SJSA1 (cell line): ENCODE measurements around the gene CXCL1. TPM values are rescaled to one million over a fixed set of nuclear protein-coding genes. Genes with fewer than 3 reads are reported as not detected.
A peak's percentile ranks its signal among the peaks of the same experiment; 100 is the strongest.
"Not testable (repeated sequence)": the region's sequence is repeated elsewhere in the genome, so short reads cannot be mapped to it uniquely, and the experiment has no call there.

Experiments
- DNase-seq, 2 experiments: peaks; one replicate each; pipeline ENCODE4 v3.0.0-alpha.2; 2015 to 2020; ENCODE audit warnings: low spot score in 2 of 2, low read depth in 1 of 2
- H3K27ac ChIP-seq: fragments of 250-450 bp; sonication (Bioruptor Pico); 2 replicates; pipeline ENCODE4 v1.5.1; 2020; ENCODE audit warnings: mild to moderate bottlenecking, moderate library complexity
- H3K27me3 ChIP-seq: fragments of 250-450 bp; sonication (Bioruptor Pico); replicated peaks from 2 replicates; pipeline ENCODE4 v1.5.1; 2020; ENCODE audit warnings: mild to moderate bottlenecking, moderate library complexity
- H3K36me3 ChIP-seq: fragments of 250-450 bp; sonication (Bioruptor Pico); 2 replicates; pipeline ENCODE4 v1.5.1; 2020; ENCODE audit warnings: mild to moderate bottlenecking
- H3K4me1 ChIP-seq: fragments of 250-450 bp; sonication (Bioruptor Pico); replicated peaks from 2 replicates; pipeline ENCODE4 v1.6.1; 2021; ENCODE audit warnings: mild to moderate bottlenecking
- H3K4me3 ChIP-seq: fragments of 250-450 bp; sonication (Bioruptor Pico); 2 replicates; pipeline ENCODE4 v1.5.1; 2020; ENCODE audit warnings: mild to moderate bottlenecking
- H3K9me3 ChIP-seq: fragments of 250-450 bp; sonication (Bioruptor Pico); replicated peaks from 2 replicates; pipeline ENCODE4 v1.5.1; 2020; ENCODE audit warnings: mild to moderate bottlenecking
- total RNA-seq: library from RNA; depleted of rRNA; stranded (reverse); fragments of >200 nt; shearing (Covaris generic); gene quantifications from 2 replicates; pipeline ENCODE4 v1.2.3, GENCODE V29; 2014

The CXCL1 gene
- total RNA-seq, 1 experiment from 2014 or later = 2.3 TPM

DNA sequence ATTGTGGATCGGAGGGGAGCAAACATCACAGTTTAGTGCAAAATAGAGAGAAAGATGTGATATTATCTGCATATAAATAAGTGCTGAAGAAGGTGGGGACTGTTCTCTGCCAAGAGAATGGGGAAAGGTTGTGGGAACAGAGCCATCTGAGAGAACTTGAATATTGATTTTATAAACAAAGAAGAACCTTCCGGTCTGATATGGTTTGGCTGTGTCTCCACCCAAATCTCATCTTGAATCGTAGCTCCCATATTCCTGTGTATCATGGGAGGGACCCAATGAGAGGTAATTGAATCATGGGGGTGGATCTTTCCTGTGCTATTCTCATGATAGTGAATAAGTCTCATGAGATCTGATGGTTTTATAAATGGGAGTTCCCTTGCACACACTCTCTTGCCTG lies 30.1 kb downstream of the CXCL1 start:
- not testable (repeated sequence) for H3K9me3 ChIP-seq, H3K27me3 ChIP-seq, H3K36me3 ChIP-seq, H3K4me3 ChIP-seq, H3K27ac ChIP-seq, H3K4me1 ChIP-seq, DNase-seq

DNA sequence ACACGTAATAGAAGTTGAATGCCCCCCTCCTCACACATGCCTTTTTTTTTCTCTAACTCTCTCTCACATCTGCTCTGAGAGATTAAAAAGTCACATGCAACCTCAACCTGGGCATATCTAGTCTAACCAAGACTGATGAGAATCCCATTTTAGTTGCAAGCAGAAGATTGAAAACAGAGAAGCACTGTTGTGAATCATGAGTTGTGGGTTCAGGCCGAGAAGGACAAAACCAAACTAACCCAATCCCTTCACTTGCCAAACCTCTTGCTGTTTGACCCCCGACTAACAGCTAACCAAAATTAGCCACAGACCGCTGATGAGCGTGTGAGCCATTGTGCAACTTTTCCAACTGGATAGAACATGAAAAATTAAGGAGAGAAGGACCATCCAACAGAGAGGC lies 31.8 kb downstream of the CXCL1 start:
- Histone ChIP-seq H3K27ac (no peak overlapping the region), H3K36me3 (no peaks in the 10 kb centered on the region), H3K9me3 (no peaks in the 10 kb centered on the region; the same call in 1 of the 2 replicates), H3K4me3 (no peak overlapping the region), H3K4me1 (no peaks in the 10 kb centered on the region), H3K27me3 (no peaks in the 10 kb centered on the region; the same call in 1 of the 2 replicates)
- DNase-seq = no peak

DNA sequence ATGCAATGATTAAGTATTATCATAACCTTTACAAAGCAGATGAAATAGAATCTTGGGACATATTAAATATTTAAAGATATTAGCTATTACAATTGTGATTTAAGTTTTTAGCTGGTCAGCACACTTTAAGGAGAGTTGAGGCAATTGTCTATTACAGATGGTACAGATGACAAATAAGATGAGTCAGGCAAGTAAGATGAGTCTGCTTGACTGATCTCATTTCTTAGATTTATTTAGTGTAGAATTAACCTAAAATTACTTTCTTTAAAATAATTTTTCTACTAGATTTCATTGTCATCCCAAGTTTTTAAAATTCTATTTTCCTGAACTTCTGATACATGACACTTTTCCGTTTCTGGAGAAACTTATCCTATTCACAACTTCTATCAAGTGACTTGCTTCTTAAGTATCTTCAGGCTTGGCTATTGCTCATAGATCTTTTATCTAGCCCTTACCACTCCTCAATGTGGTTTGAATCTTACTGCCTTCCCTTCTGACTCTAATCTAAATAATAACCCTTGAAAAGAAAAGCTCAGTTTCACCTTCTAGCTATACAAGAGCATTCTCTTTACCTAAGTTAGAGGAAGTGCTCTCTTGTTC lies 32.9 kb downstream of the CXCL1 start:
- Histone ChIP-seq H3K9me3 (no peaks in the 10 kb centered on the region; the same call in 1 of the 2 replicates), H3K4me1 (no peaks in the 10 kb centered on the region), H3K27ac (no peak overlapping the region), H3K4me3 (no peak overlapping the region), H3K27me3 (no peaks in the 10 kb centered on the region; the same call in 1 of the 2 replicates), H3K36me3 (no peaks in the 10 kb centered on the region)
- no peak for DNase-seq

DNA sequence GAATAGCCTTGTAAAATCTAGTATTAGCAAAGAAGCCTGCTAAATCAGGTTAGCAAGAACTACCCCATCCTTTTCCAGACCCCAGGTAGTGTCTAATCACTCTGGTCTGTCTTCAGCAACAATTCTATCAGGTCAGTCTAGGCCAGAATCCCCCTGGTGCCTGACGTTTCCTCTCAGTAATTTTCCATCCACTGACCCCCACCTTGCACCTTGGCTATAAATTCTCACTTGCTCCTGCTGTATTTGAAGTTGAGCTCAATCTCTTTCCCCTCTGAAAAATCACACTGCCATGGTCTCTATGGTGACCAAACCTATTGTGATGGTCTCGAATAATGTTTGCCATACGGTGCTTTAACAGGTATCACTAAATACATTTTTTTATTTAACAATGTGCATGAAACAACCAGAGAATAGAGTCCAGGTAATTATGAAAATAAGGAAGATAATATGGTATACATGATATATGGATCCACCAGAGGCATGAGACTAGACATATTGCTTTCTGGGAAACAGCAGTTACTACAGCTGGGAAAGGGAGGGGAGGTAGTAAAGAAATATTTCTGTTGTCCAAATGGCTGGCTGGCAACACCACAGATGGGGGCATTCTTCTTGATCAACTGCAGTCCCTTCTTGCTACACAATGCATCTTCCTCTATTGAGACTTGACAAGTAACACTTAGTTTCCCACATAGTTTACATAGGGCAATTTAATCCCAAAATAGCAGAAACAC lies 33.8 kb downstream of the CXCL1 start:
- no peaks in the 10 kb centered on the region; the same call in 1 of the 2 replicates for H3K27me3 ChIP-seq
- H3K9me3 ChIP-seq = no peaks in the 10 kb centered on the region; the same call in 1 of the 2 replicates
- H3K36me3 ChIP-seq = no peaks in the 10 kb centered on the region
- H3K4me3 ChIP-seq = no peak overlapping the region
- no peak for DNase-seq
- H3K27ac ChIP-seq = no peak overlapping the region
- no peaks in the 10 kb centered on the region for H3K4me1 ChIP-seq

GRCh38 chr4:73904491-73904890 lies 35.3 kb downstream of the CXCL1 start:
- no peaks in the 10 kb centered on the region for H3K4me1 ChIP-seq
- no peaks in the 10 kb centered on the region for H3K36me3 ChIP-seq
- no peaks in the 10 kb centered on the region; the same call in 1 of the 2 replicates for H3K27me3 ChIP-seq
- H3K4me3 ChIP-seq = no peak overlapping the region
- no peaks in the 10 kb centered on the region for H3K9me3 ChIP-seq
- H3K27ac ChIP-seq = no peak overlapping the region
- DNase-seq = no peak

- DNase-seq = no peak
- Histone ChIP-seq H3K36me3 (no peaks in the 10 kb centered on the region), H3K4me3 (no peak overlapping the region), H3K27me3 (peaks cover 3% of the 10 kb centered on the region; the same call in 1 of the 2 replicates), H3K27ac (no peak overlapping the region), H3K9me3 (no peaks in the 10 kb centered on the region), H3K4me1 (no peaks in the 10 kb centered on the region)
Measured at GRCh38 chr4:73908965-73909364, 39.8 kb downstream of the CXCL1 start.

GRCh38 chr4:73911746-73912145 lies 42.6 kb downstream of the CXCL1 start:
- peaks cover 3% of the 10 kb centered on the region; the same call in 1 of the 2 replicates for H3K27me3 ChIP-seq
- no peak overlapping the region for H3K4me3 ChIP-seq

GRCh38 chr4:73912191-73912590 lies 43.0 kb downstream of the CXCL1 start:
- no peak for DNase-seq
- Histone ChIP-seq H3K4me3 (no peak overlapping the region), H3K27me3 (peaks cover 3% of the 10 kb centered on the region; the same call in 1 of the 2 replicates), H3K4me1 (peaks cover 13% of the 10 kb centered on the region), H3K9me3 (no peaks in the 10 kb centered on the region), H3K27ac (no peak overlapping the region), H3K36me3 (no peaks in the 10 kb centered on the region)

More at GRCh38 chr4:73911746-73912145, 42.6 kb downstream of the CXCL1 start:
- no peak for DNase-seq
- no peaks in the 10 kb centered on the region for H3K36me3 ChIP-seq
- no peaks in the 10 kb centered on the region for H3K9me3 ChIP-seq
- H3K4me1 ChIP-seq = peaks cover 10% of the 10 kb centered on the region
- no peak overlapping the region for H3K27ac ChIP-seq

GRCh38 chr4:73914071-73914470 lies 44.9 kb downstream of the CXCL1 start:
- Histone ChIP-seq H3K36me3 (no peaks in the 10 kb centered on the region), H3K27ac (no peak overlapping the region), H3K4me3 (no peak overlapping the region), H3K9me3 (no peaks in the 10 kb centered on the region), H3K4me1 (peaks cover 24% of the 10 kb centered on the region), H3K27me3 (peaks cover 3% of the 10 kb centered on the region; the same call in 1 of the 2 replicates)
- DNase-seq = no peak

- Histone ChIP-seq H3K27ac (no peak overlapping the region), H3K36me3 (no peaks in the 10 kb centered on the region), H3K4me3 (no peak overlapping the region), H3K27me3 (no peaks in the 10 kb centered on the region), H3K4me1 (peaks cover 24% of the 10 kb centered on the region), H3K9me3 (no peaks in the 10 kb centered on the region)
- no peak for DNase-seq
Measured at GRCh38 chr4:73916172-73916925, 47.2 kb downstream of the CXCL1 start.

DNA sequence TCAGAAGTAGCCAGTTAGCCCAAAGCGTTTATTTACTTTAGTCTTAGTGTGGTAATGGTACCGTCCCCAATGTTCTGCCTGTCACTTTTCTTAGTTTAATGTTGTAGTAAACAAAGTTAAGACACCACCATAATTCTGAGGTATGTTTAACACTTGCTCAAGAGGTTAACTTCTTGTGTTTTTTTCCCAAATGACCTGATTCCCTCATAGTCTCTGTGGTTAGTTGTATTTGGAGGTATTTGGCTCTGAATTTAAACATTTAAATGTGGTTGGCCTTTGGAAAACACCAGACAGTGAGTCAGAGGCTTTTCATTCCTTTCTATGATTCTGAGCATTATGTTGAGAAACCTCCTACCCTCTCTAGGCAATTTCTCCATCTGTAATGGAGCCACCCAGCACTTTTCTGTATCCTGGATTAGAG lies 47.9 kb downstream of the CXCL1 start:
- H3K27me3 ChIP-seq = no peaks in the 10 kb centered on the region
- H3K36me3 ChIP-seq = no peaks in the 10 kb centered on the region
- H3K4me3 ChIP-seq = no peak overlapping the region
- peak overlapping the region; percentile 44 for H3K27ac ChIP-seq
- H3K4me1 ChIP-seq = peaks cover 24% of the 10 kb centered on the region
- no peaks in the 10 kb centered on the region for H3K9me3 ChIP-seq
- DNase-seq = peak; percentile 50 to 93

- H3K36me3 ChIP-seq = no peaks in the 10 kb centered on the region
- peak in 1 of 2 experiments; percentile 22 for DNase-seq
- no peak overlapping the region for H3K4me3 ChIP-seq
- peaks cover 24% of the 10 kb centered on the region for H3K4me1 ChIP-seq
- H3K27me3 ChIP-seq = no peaks in the 10 kb centered on the region
- no peak overlapping the region; the same call in 1 of the 2 replicates for H3K27ac ChIP-seq
- H3K9me3 ChIP-seq = no peaks in the 10 kb centered on the region
Measured at GRCh38 chr4:73918058-73918457, 48.9 kb downstream of the CXCL1 start.

DNA sequence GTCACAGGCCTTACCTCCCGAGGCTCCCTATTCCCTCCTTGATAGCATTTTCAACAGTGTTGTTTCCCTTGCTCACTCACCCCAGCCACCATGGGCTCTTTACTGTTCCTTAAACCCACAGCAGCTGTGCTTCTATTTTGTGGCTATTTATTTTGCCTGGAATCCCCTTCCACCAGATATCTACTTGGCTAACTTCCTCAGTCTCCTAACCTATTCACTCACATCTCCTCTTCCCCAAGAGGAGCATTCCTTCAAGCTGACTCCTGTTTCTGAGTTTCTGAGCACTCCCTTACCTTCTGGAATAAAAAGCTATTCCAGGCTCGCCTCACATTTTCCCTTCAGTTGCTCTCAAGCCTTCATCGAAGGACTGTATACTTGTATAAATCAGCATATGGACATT lies 50.5 kb downstream of the CXCL1 start:
- Histone ChIP-seq H3K27ac (no peak overlapping the region), H3K4me1 (peaks cover 24% of the 10 kb centered on the region), H3K9me3 (no peaks in the 10 kb centered on the region), H3K4me3 (no peak overlapping the region), H3K36me3 (no peaks in the 10 kb centered on the region), H3K27me3 (no peaks in the 10 kb centered on the region)
- no peak for DNase-seq
